ENCODE results near the gene UGT1A7. TPM values are rescaled to one million over a fixed set of nuclear protein-coding genes. Genes with fewer than 3 reads are reported as not detected.
"Not testable (repeated sequence)": the region's sequence is repeated elsewhere in the genome, so short reads cannot be mapped to it uniquely, and the experiment has no call there.

UGT1A7 gene
- total RNA-seq, 1 donor from 2014 or later: not detected

DNA sequence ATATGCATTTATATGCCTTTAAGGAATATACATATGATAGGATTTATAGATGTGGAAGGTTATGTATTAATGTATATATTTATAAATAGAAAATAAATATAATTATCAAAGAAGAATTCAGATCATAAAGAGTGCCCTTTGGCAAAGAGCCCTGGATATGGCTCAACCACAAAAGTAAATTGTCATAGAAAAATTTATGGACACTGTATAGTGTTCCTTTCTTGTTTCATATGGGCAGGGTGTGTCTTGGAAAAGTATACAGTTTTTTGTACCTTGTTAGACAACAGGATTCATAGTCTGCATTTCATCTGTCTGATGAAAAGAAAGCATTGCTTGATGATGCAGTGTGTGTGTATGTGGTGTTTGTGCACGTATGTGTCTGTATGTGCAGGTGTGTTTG is 2.9 kb downstream of the UGT1A7 start:
- no peak for DNase-seq

- no peak for DNase-seq
Measured at GRCh38 chr2:233686928-233687327, 5.2 kb downstream of the UGT1A7 start.

- DNase-seq: no peak
Measured at GRCh38 chr2:233688341-233688740, 6.6 kb downstream of the UGT1A7 start.

GRCh38 chr2:233689031-233689430 is 7.3 kb downstream of the UGT1A7 start:
- no peak for DNase-seq

- DNase-seq: no peak
Measured at GRCh38 chr2:233689501-233689900, 7.8 kb downstream of the UGT1A7 start.

GRCh38 chr2:233690444-233690843 is 8.7 kb downstream of the UGT1A7 start:
- DNase-seq: no peak

GRCh38 chr2:233691443-233692433 is 10.0 kb downstream of the UGT1A7 start:
- no peak for DNase-seq

DNA sequence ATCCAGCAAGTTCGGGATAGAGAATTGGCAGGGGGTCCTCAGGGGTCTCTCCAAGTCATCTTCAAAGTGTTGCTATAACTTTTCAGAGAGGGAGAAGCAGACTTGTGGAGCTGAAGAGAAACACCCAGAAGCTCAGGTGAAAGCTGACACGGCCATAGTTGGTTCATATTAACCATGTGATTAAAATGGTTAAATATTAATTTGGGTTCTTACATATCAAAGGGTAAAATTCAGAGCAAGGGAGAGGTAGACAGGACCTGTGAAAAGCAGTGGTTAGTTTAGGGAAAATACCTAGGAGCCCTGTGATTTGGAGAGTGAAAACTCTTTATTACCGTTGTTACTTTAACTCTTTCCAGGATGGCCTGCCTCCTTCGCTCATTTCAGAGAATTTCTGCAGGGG is 10.9 kb downstream of the UGT1A7 start, which contains the start of gene UGT1A6:
TSS of gene UGT1A6 (plus strand) at position 243 of the 400 bp plus-strand sequence. CDS start at position 358, 115 bp downstream.
- no peak for DNase-seq

DNA sequence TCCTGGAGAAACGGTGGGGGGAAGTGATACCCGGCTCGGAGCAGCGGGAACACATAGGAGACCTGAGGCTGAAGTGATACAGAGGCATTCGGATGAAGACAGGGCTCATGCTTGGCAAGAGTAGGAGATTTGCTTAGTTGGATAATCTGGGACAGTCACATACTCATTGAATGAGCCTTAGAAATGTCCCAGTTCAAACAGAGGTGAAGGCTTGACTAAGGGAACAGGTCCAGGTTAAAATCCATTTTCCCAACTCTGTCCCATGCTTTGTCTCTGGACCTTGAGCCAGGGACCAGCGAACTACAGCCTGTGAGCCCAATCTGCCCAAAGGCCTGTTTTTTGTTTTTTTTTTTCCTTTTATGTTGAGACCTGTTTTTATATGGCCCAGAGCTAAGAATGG is 12.3 kb downstream of the UGT1A7 start:
- DNase-seq: no peak

DNA sequence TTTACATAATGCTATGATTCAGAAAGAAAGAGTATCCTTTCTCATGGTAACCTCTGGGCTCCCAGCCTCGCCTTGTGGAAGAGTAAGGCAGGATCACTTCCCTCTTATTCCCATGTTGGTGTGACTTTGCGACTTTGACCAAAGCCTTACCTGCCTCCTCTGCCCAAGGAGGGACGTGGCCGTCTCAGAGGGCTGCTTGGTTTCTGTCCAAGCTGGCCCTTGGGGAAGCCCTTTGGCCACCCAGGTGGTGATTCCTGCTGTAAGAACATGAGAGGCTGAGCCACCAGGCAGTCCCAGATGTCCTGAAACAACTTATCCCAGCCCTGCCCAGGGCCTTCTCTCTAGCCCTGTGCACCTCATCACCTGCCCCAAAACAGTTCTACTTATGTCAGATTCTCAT is 17.0 kb downstream of the UGT1A7 start:
- DNase-seq: no peak

DNA sequence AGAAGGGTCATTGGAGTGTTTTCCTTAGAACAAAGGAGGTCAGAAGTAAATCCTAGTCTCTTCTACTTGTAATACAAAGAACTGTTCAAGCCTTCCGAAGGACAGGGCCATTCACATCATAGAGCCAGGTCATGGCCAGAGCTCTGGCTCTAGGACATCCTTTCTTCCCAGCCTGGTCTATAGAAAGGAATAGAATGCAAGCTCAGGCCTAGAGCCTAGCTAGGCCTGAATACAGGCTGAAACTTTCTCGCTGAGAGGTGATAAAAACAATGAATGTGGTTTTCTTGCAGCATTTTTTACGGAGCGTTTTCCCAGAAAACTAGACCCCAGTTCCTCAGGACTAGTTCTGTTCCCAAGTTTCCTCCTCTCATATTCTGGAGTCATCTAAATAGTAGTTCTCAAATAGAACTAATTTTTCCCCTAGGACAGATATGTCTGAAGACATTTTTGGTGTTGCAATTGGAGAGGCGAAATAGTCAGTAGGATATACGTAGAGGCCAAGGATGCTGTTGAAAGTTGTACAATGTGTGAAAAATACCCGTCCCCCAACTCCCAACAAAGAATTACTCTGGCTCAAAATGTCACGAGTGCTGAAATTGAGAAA is 17.8 kb downstream of the UGT1A7 start:
- DNase-seq: no peak

DNA sequence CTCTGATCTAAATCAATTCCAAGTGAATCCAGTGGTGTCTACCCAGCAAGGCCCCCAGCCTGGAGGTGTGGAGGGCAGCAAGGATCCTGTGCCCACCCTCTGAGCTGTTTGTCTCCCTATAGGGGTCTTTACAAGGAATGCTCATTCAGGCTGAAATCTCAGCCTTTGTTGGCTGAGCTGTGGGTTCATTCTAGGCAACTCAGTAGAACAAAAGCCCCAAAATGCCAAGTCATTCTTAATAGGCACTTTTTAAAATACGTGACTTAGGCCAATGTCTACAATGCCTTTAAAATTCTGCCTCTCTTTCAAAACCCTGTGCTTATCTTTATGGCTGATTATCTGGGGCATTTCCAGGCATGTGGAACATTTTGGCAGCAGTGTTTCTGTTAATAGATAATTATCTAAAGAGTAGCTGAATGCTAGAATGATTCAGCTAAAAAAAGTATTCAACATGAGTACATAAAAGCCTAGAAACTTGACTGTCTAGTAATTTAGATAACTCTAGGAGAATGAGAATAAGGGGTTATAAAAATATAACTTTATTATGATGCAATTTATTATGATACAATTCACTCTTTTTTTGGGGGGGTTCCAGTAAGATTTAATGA is 18.4 kb downstream of the UGT1A7 start:
- no peak for DNase-seq

DNA sequence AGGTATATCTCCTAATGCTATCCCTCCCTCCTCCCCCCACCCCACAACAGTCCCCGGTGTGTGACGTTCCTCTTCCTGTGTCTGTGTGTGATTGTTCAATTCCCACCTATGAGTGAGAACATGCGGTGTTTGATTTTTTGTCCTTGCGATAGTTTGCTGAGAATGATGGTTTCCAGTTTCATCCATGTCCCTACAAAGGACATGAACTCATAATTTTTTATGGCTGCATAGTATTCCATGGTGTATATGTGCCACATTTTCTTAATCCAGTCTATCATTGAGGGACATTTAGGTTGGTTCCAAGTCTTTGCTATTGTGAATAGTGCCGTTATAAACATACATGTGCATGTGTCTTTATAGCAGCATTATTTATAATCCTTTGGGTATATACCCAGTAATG is 19.1 kb downstream of the UGT1A7 start:
- DNase-seq: not testable (repeated sequence)

GRCh38 chr2:233702238-233702637 is 20.5 kb downstream of the UGT1A7 start:
- no peak for DNase-seq

- DNase-seq: no peak
Measured at GRCh38 chr2:233705911-233706506, 24.3 kb downstream of the UGT1A7 start.

DNA sequence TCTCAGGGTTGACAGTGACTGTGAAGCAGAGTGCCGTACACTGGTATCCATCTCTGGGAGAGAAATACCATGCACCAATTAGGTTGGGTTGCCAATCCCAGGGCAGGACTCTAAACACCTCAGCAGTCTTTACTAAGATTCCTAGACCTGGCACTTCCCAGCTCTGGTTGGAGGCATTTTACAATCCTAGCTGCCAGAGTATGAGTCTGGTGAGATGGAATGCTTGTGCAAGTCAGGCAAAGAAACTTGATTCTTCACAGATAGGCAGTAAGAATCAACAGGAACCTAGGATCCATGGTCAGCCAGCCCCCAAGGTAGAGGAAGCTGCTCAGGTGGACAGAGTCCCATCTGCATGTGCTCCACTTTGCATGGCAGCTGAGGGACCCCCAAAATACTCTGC is 25.0 kb downstream of the UGT1A7 start:
- no peak for DNase-seq

GRCh38 chr2:233707940-233708644 is 26.4 kb downstream of the UGT1A7 start:
- DNase-seq: no peak

DNA sequence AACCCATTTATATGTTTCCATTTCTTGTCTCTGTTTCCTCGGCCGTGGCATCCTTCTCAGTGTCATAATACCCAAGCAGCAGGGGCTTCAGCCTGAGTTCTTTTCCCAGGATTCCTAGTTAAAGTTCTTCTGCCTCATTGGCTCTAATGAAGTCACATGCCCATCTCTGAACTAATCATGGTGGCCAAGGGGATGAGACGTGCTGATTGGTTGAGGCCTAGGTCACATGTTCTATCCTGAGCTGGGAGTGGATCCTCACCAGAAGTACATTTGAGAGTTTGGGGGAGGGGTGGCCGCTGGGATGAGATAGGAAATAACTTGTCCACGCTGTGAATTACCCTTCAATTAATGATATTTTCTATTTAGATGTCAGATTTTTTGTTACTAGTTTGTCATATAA is 27.2 kb downstream of the UGT1A7 start:
- DNase-seq: no peak

DNA sequence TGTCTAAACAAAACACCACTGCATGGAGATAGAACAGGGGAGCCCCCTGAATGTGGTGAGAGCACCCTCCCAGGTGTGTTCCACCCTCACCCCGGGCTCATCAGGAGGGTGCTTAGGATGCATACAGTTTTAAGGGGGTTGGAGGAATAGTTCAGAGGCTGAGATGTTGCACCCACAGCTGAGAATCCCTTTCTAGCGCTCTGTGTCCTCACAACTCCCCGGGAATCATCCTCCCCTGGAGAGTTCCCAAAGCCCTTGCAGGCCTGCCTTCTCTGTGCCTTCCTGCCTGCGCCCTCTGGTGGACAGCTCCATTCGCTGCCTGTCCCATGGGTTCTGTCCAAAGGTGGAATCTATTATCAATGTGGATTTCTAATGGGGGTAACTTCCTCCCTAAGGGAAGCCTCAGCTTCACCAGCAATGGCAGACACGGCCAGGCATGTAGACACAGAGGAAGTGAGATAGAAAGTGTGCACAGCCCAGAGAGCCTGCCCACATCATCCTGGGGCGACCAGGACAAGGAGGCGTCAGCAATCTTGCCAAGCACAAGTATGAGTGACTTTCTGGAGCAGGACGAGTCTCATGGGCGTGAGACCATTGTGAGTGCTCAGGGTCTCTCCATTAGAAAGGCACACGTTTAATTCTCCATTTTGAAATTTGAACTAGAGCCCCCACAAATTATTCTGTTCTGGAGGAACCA is 29.8 kb downstream of the UGT1A7 start:
- peak; percentile 18 for DNase-seq

DNA sequence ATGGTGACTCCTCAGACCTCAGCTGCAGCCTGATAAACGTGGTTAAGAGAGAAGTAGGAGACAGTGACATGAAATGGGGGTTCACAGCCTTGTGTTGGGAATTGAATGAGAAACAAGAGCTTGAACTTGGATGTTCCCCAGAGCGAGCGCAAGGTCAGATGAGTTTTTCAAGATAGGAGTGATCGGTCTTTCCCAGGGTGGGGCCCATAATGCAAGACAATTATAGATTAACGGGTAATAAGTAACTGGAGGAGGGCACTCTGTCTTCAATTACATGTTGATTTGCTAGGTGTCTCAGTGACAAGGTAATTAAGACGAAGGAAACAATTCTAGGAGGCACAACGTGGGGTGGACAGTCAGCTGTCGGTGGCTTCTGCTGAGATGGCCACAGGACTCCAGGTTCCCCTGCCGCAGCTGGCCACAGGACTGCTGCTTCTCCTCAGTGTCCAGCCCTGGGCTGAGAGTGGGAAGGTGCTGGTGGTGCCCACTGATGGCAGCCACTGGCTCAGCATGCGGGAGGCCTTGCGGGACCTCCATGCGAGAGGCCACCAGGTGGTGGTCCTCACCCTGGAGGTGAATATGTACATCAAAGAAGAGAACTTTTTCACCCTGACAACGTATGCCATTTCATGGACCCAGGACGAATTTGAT is 31.0 kb downstream of the UGT1A7 start, which contains the start of gene UGT1A5:
TSS of gene UGT1A5 (plus strand) at position 297 of the 651 bp plus-strand sequence. CDS start at position 382, 85 bp downstream.
- no peak for DNase-seq

GRCh38 chr2:233713262-233713615 is 31.5 kb downstream of the UGT1A7 start:
- DNase-seq: no peak

Measured in occipital lobe (tissue), 2 donors.